Left colon (tissue), 2 donors: ENCODE data around the gene ZFC3H1. TPM values are rescaled to one million over a fixed set of nuclear protein-coding genes. Genes with fewer than 3 reads are reported as not detected.
A peak's percentile ranks its signal among the peaks of the same experiment; 100 is the strongest.
"Not testable (repeated sequence)": the region's sequence is repeated elsewhere in the genome, so short reads cannot be mapped to it uniquely, and the experiment has no call there.

ENCODE experiments used
- ATAC-seq: fragments of 200-7000 bp; cut with Tn5 transposase; one replicate; pipeline ENCODE4 v1.9.1; 2020; ENCODE audit warnings: mild to moderate bottlenecking, moderate library complexity
- DNase-seq, 2 donors: peaks; one replicate each; pipeline ENCODE4 v3.0.0-alpha.2; 2020
- intact Hi-C, 2 donors: fragments of 100-400 bp; cut with DNase I in 1 of 2; cut with micrococcal nuclease in 1 of 2; formaldehyde crosslinking; loops; one replicate each; pipeline versions ENCODE4 v1.11.2 to v1.14.0; 2022; cut with DNase I, micrococcal nuclease
- long read RNA-seq: library from polyadenylated mRNA; unstranded; transcript quantifications from one replicate; pipeline ENCODE4 v2.0.0, GENCODE V29; 2021
- total RNA-seq, 2 donors: library from RNA; stranded (reverse); fragmentation: NEBNext Ultra II Directional; extraction: Animal tissue kit (Norgen Biotek cat#: 25700); gene quantifications; one replicate each; pipeline ENCODE4 v1.2.1, GENCODE V29; 2021
- donor health status: DM: no; HTN: no; CAD: no.
- donor health status: DM: yes; HTN: yes; CAD: no.

The ZFC3H1 gene
- total RNA-seq, result 10 to 100 TPM; 41.3 to 42.1 TPM
- long read RNA-seq, transcript ZFC3H1-206 (2 exons, 1,771 nt), result major isoform, 7 of 19 reads
- long read RNA-seq, partial matches to known transcripts, result 10 of 19 reads
- long read RNA-seq, other reads (novel, unspliced or antisense), result 2 of 19 reads

- intact Hi-C loops, result no loop called here
- DNase-seq (peak; percentile 93 to 97), ATAC-seq (peak; percentile 85)
Measured at GRCh38 chr12:71663561-71664410, at the start of gene ZFC3H1, which contains the start of gene THAP2. ZFC3H1 (minus strand) TSS chr12:71663848; CDS start chr12:71663610, 238 bp downstream. THAP2 (plus strand) TSS chr12:71664301; CDS start chr12:71664510, 209 bp downstream.

- intact Hi-C loops, result no loop called here
- ATAC-seq (no peak), DNase-seq (no peak)
Measured at GRCh38 chr12:71710276-71711125, 46.9 kb upstream of the ZFC3H1 start.

- DNase-seq, result no peak
- ATAC-seq, result no peak
- intact Hi-C loops, result no loop called here
Measured at GRCh38 chr12:71708658-71709057, 45.0 kb upstream of the ZFC3H1 start.

DNA sequence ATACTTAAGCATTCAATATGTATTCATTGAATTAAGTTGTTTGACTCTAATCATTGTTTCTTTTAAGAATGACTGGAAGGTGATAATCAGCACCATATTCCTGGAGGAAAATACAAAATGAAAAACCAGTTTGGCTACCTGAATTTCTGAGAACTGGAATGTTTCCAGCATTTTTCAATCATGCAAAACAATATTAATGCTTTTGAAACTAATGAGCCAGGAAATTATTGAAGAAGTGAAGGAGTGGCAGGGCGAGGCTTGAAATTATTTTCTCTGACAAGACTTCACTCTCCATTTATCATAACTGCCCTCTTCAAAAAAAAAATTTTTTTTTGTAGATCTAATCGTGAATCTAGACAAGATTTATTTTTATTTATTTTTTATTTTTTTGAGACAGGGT lies 41.3 kb upstream of the ZFC3H1 start:
- DNase-seq, result no peak
- intact Hi-C loops, result no loop called here
- no peak for ATAC-seq

- intact Hi-C loops, result no loop called here
- ATAC-seq, result no peak
- no peak for DNase-seq
Measured at GRCh38 chr12:71703206-71703605, 39.6 kb upstream of the ZFC3H1 start.

GRCh38 chr12:71702590-71702989 lies 38.9 kb upstream of the ZFC3H1 start:
- DNase-seq, result no peak
- intact Hi-C loops, result no loop called here
- ATAC-seq, result no peak

- intact Hi-C loops, ATAC-seq, DNase-seq: not testable (repeated sequence)
Measured at GRCh38 chr12:71702181-71702580, 38.5 kb upstream of the ZFC3H1 start.

DNA sequence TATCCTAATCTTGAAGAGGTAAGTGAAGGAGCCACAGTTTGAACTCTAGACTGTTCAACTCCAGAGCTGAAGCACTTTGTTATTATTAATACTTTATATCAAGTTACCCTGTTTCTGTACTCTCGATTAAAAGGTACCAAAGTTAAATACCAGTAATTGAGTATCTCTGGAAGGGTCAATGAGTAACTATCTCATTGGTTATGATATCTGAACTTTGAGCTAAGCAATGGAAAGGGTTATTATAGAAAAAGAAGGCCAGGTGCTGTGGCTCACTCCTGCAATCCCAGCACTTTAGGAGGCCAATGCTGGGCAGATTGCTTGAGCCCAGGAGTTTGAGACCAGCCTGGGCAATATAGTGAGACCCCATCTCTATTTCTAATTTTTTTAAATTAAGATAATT lies 32.1 kb upstream of the ZFC3H1 start:
- intact Hi-C loops, result no loop called here
- ATAC-seq, result peak; percentile 42
- no peak for DNase-seq

- DNase-seq (no peak), ATAC-seq (peak; percentile 78)
- intact Hi-C loops, result no loop called here
Measured at GRCh38 chr12:71694099-71694820, 30.6 kb upstream of the ZFC3H1 start.

GRCh38 chr12:71693651-71694050 lies 30.0 kb upstream of the ZFC3H1 start:
- intact Hi-C loops, ATAC-seq, DNase-seq: not testable (repeated sequence)

- intact Hi-C loops, result no loop called here
- ATAC-seq, result peak; percentile 60
- DNase-seq, result peak; percentile 62 to 73
Measured at GRCh38 chr12:71693126-71693525, 29.5 kb upstream of the ZFC3H1 start.

DNA sequence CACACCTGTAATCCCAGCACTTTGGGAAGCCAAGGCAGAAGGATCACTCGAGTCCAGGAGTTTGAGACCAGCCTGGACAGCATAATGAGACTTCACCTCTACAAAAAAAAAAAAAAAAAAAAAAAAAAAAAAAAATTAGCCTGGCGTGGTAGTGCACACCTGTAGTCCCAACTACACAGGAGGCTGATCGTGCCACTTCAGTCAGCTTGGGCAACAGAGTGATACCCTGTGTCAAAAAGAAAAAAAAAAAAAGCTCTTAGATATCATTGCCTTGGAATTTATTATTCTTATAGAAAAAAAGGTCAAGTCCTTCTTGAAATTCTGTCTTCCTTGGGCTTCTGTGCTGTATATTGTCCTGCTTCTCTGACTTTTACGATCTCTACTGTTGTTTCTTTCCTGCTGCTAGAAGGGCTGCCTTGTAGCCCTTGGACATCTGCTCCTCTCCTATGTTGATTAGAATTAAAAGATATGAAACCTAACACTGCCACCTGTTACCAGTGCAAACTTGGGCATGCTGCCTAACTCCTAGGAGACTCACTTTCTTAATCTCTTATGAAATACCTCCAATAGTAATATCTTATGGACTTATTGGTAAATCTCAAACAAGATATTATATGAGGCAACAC lies 28.0 kb upstream of the ZFC3H1 start:
- intact Hi-C loops, result no loop called here
- DNase-seq, result peak in 1 of 2 donors; percentile 33
- ATAC-seq, result peak; percentile 28

- DNase-seq (no peak), ATAC-seq (no peak)
- intact Hi-C loops, result no loop called here
Measured at GRCh38 chr12:71688961-71689570, 25.4 kb upstream of the ZFC3H1 start.

DNA sequence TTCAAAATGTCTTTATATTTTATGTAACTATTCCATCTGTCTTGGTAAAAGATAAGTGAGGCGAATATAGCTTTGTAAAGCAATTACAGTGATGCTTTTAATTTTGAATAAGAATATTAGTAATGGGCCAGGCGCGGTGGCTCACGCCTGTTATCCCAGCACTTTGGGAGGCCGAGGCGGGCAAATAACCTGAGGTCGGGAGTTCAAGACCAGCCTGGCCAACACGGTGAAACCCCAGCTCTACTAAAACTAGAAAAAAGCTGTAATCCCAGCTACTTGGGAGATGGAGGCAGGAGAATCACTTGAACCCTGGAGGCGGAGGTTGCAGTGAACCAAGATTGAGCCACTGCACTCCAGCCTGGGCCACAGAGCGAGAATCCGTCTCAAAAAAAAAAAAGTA lies 23.5 kb upstream of the ZFC3H1 start:
- ATAC-seq, DNase-seq, intact Hi-C loops: not testable (repeated sequence)

- no peak for DNase-seq
- intact Hi-C loops, result no loop called here
- peak; percentile 6 for ATAC-seq
Measured at GRCh38 chr12:71686658-71687025, 23.0 kb upstream of the ZFC3H1 start.

DNA sequence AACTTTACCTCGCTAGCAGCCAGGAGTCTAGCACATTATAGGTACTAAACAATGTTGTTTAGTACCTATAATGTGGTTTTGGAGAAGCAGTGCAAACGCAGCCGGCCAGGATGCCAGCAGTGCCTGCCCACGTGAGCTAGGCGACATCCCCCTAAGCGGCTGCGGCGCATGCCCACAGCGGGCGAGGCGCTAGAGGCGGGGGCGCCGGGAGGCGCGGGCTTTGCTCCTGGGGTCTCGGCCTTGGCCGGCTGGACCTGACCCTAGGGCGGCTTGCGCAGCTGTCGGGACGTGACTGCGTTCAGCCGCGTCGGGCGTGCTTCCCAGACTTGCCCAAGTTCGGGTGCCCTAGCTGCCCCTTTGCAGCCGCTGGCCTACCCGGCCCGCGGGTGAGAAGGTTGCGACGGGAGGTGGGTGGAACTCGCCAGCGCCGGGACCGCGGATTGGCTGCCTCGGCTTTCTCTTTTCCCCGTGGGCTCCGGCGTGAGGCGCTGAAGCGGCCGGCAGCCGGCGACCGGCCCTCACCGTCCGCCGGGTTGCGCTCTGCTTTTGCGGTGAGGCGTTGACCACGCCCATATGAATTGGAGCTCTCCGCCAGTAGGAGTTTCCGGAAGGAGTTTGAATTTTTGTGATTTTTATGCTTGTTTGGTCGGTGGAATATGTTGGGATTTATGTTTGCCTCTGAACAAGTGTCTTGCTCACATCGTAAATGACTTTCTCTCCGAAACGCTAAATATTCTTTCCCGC lies 22.4 kb upstream of the ZFC3H1 start, which contains the start of gene TMEM19:
TSS of gene TMEM19 (plus strand) at position 169 of the 744 bp plus-strand sequence. CDS start 599 bp downstream, outside the sequence.
- intact Hi-C loops, result no loop called here
- peak; percentile 91 for ATAC-seq
- DNase-seq, result peak; percentile 92 to 93

GRCh38 chr12:71685312-71685906 lies 21.8 kb upstream of the ZFC3H1 start:
- ATAC-seq (no peak), DNase-seq (no peak)
- intact Hi-C loops, result no loop called here
